OCI-LY1 (cell line): ENCODE results near the gene NFKBIZ.

Source experiments
- CTCF ChIP-seq: fragments of 200-600 bp; sonication (generic), shearing (Covaris generic); IDR thresholded peaks from 2 replicates; pipeline ENCODE4 v1.5.1; 2017; ENCODE audit warnings: mild to moderate bottlenecking, antibody characterized with exemption, low read length, moderate library complexity, mixed read lengths
- EZH2 ChIP-seq: fragments of 200-600 bp; sonication (generic), shearing (Covaris generic); IDR thresholded peaks from 2 replicates; pipeline ENCODE4 v1.8.0; 2017; ENCODE audit warnings: borderline replicate concordance, mixed run types, mild to moderate bottlenecking, antibody characterized with exemption, low read length, moderate library complexity, mixed read lengths

GRCh38 chr3:101845425-101845824 lies 3.9 kb upstream of the NFKBIZ start:
- TF ChIP-seq CTCF (no peak), EZH2 (no peak)
